Stimulated activated naive CD8-positive, alpha-beta T cell treated with anti-CD3 and anti-CD28 coated beads, Interleukin-15, Interleukin-2, amounts not matched to agents 100 ng/mL and 50 ng/mL, for 24 hours (primary cell): ENCODE results near the gene SF3A2.
A peak's percentile ranks its signal among the peaks of the same experiment; 100 is the strongest.

Experiments
- H3K27ac Mint-ChIP-seq: one replicate; pipeline ENCODE4 v1.8.0; 2021; ENCODE audit warnings: mild to moderate bottlenecking, mixed read lengths
- H3K27me3 Mint-ChIP-seq: one replicate; pipeline ENCODE4 v1.8.0; 2021; ENCODE audit warnings: mixed read lengths
- H3K36me3 Mint-ChIP-seq: one replicate; pipeline ENCODE4 v1.8.0; 2021; ENCODE audit warnings: low read depth, mixed read lengths
- H3K4me1 Mint-ChIP-seq: one replicate; pipeline ENCODE4 v1.8.0; 2021; ENCODE audit warnings: low read depth, mixed read lengths
- H3K4me3 Mint-ChIP-seq: one replicate; pipeline ENCODE4 v1.8.0; 2021; ENCODE audit warnings: mild to moderate bottlenecking, mixed read lengths
- H3K9me3 Mint-ChIP-seq: one replicate; pipeline ENCODE4 v1.8.0; 2021; ENCODE audit warnings: mixed read lengths

The SF3A2 gene

GRCh38 chr19:2215281-2215751 lies 21.3 kb upstream of the SF3A2 start:
- peak overlapping the region; percentile 6 for H3K27ac Mint-ChIP-seq
- no peak overlapping the region for H3K4me3 Mint-ChIP-seq
- H3K36me3 Mint-ChIP-seq: peaks cover 35% of the 10 kb centered on the region
- no peaks in the 10 kb centered on the region for H3K4me1 Mint-ChIP-seq
- H3K9me3 Mint-ChIP-seq: no peaks in the 10 kb centered on the region
- H3K27me3 Mint-ChIP-seq: no peaks in the 10 kb centered on the region

DNA sequence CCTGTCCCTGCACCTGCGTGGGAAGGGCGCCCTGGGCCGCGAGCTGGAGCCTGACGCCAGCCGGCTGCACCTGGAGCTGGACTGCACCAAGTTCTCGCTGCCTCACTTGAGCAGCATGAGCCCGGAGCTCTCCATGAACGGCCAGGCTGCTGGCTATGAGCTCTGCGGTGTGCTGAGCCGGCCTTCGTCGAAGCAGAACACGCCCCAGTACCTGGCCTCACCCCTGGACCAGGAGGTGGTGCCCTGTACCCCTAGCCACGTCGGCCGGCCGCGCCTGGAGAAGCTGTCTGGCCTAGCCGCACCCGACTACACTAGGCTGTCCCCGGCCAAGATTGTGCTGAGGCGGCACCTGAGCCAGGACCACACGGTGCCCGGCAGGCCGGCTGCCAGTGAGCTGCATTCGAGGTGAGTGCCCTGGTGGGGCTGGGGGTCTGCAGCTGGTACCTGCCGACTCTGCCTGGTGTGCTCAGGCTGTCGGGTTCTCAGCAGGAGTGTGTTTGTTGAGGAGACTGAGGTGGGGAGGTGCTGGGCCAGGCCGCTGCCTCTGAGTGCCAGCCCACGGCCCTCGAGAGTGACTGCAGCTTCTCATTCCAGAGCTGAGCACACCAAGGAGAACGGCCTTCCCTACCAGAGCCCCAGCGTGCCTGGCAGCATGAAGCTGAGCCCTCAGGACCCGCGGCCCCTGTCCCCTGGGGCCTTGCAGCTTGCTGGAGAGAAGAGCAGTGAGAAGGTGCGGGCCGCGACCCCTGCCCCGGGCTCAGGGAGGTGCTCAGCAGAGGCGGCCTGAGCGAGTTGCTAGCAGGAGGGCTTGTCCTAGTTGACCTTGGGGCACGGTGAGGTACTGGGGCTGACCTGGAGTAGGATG lies 20.0 kb upstream of the SF3A2 start:
- Mint-ChIP-seq H3K36me3 (peaks cover 29% of the 10 kb centered on the region), H3K4me3 (no peak overlapping the region)

DNA sequence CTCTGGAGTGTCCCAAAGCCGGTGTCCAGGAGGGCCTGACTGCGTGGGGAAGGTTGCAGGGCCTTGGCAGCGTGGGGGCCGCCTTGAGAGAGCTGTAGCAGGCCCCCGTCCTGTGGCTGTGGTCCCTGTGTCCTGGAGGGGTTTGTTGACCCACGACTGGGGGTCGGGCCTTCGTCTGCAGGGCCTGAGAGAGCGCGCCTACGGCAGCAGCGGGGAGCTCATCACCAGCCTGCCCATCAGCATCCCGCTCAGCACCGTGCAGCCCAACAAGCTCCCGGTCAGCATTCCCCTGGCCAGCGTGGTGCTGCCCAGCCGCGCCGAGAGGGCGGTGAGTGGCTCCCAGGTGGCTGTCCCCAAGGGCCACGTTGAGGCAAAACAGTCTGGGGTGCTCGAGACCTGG lies 19.0 kb upstream of the SF3A2 start:
- H3K36me3 Mint-ChIP-seq: peaks cover 26% of the 10 kb centered on the region
- H3K9me3 Mint-ChIP-seq: no peaks in the 10 kb centered on the region
- H3K27me3 Mint-ChIP-seq: no peaks in the 10 kb centered on the region
- H3K27ac Mint-ChIP-seq: no peak overlapping the region
- H3K4me3 Mint-ChIP-seq: no peak overlapping the region
- no peaks in the 10 kb centered on the region for H3K4me1 Mint-ChIP-seq

More for the DNA sequence above, 20.0 kb upstream of the SF3A2 start:
- no peaks in the 10 kb centered on the region for H3K9me3 Mint-ChIP-seq
- H3K4me1 Mint-ChIP-seq: no peaks in the 10 kb centered on the region
- peak overlapping the region; percentile 26 for H3K27ac Mint-ChIP-seq
- no peaks in the 10 kb centered on the region for H3K27me3 Mint-ChIP-seq

- Mint-ChIP-seq H3K27ac (no peak overlapping the region), H3K36me3 (peaks cover 38% of the 10 kb centered on the region), H3K4me3 (no peak overlapping the region), H3K9me3 (no peaks in the 10 kb centered on the region), H3K27me3 (no peaks in the 10 kb centered on the region), H3K4me1 (peaks cover 7% of the 10 kb centered on the region)
Observed at GRCh38 chr19:2219726-2220125, 16.9 kb upstream of the SF3A2 start.

GRCh38 chr19:2221250-2221831 lies 15.3 kb upstream of the SF3A2 start:
- Mint-ChIP-seq H3K9me3 (no peaks in the 10 kb centered on the region), H3K36me3 (peaks cover 43% of the 10 kb centered on the region), H3K27ac (no peak overlapping the region), H3K27me3 (no peaks in the 10 kb centered on the region), H3K4me3 (no peak overlapping the region), H3K4me1 (peaks cover 7% of the 10 kb centered on the region)

- H3K36me3 Mint-ChIP-seq: peaks cover 39% of the 10 kb centered on the region
- no peaks in the 10 kb centered on the region for H3K9me3 Mint-ChIP-seq
- H3K4me1 Mint-ChIP-seq: peaks cover 7% of the 10 kb centered on the region
- no peak overlapping the region for H3K4me3 Mint-ChIP-seq
- no peaks in the 10 kb centered on the region for H3K27me3 Mint-ChIP-seq
- no peak overlapping the region for H3K27ac Mint-ChIP-seq
Observed at GRCh38 chr19:2221918-2222317, 14.7 kb upstream of the SF3A2 start.

GRCh38 chr19:2223391-2223790 lies 13.2 kb upstream of the SF3A2 start:
- Mint-ChIP-seq H3K27me3 (no peaks in the 10 kb centered on the region), H3K36me3 (peaks cover 30% of the 10 kb centered on the region), H3K27ac (no peak overlapping the region), H3K4me3 (no peak overlapping the region), H3K9me3 (no peaks in the 10 kb centered on the region), H3K4me1 (peaks cover 7% of the 10 kb centered on the region)

DNA sequence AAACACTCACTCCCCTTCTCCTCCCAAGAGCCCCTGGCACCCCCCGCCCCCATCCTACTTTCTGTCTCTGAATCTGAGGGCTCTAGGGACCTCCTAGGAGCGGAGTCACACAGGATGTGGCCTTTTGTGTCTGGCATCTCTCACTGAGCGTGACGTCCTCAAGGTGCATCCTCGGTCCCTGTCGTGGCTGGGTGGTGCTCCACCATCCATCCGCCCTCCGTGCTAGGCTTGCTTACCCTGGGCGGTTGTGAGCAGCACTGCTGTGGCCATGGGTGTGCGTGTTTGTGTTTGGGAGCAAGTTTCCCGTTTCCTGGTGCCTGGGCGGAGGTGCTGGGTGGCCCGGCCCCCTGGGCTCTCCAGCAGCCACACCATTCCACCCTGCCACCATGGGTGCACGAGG lies 12.7 kb upstream of the SF3A2 start:
- Mint-ChIP-seq H3K9me3 (no peaks in the 10 kb centered on the region), H3K27ac (no peak overlapping the region), H3K36me3 (peaks cover 30% of the 10 kb centered on the region), H3K4me3 (peak overlapping the region; percentile 10), H3K27me3 (no peaks in the 10 kb centered on the region), H3K4me1 (peaks cover 7% of the 10 kb centered on the region)

DNA sequence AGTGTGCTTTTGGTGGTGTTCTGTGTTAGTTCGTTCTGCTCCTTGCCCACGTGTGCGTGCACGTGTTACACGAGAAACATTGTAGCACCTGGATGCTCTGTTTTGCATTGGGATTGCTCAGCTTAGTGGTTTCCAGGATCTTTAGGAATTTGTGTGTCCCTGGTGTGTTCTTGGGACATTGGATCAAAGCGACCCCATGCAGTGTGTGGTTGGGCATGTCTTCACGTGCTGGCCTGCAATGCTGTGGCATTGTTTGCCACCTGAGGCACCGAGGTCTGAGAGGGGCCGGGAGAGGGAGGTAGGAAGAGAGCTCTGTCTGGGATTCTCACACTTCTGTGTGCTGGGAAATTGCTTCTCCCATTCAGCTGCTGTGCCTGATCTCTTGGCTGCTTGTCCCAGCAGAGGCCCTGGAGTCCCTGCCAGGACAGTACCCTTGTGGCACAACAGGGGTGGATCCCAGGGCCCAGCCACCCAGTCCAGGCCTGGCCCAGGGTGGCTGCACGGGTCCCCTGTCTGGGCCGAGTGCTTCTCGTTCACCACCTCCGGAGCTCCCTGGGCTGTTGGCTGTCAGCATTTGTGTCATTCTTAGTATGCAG lies 11.8 kb upstream of the SF3A2 start:
- Mint-ChIP-seq H3K27me3 (no peaks in the 10 kb centered on the region), H3K36me3 (peaks cover 35% of the 10 kb centered on the region)

GRCh38 chr19:2225415-2226050 lies 11.1 kb upstream of the SF3A2 start:
- no peaks in the 10 kb centered on the region for H3K27me3 Mint-ChIP-seq
- H3K4me3 Mint-ChIP-seq: no peak overlapping the region
- H3K36me3 Mint-ChIP-seq: peaks cover 39% of the 10 kb centered on the region
- no peaks in the 10 kb centered on the region for H3K9me3 Mint-ChIP-seq
- H3K27ac Mint-ChIP-seq: no peak overlapping the region
- peaks cover 7% of the 10 kb centered on the region for H3K4me1 Mint-ChIP-seq

More for the DNA sequence above, 11.8 kb upstream of the SF3A2 start:
- Mint-ChIP-seq H3K4me3 (no peak overlapping the region), H3K27ac (no peak overlapping the region), H3K9me3 (no peaks in the 10 kb centered on the region), H3K4me1 (peaks cover 7% of the 10 kb centered on the region)

DNA sequence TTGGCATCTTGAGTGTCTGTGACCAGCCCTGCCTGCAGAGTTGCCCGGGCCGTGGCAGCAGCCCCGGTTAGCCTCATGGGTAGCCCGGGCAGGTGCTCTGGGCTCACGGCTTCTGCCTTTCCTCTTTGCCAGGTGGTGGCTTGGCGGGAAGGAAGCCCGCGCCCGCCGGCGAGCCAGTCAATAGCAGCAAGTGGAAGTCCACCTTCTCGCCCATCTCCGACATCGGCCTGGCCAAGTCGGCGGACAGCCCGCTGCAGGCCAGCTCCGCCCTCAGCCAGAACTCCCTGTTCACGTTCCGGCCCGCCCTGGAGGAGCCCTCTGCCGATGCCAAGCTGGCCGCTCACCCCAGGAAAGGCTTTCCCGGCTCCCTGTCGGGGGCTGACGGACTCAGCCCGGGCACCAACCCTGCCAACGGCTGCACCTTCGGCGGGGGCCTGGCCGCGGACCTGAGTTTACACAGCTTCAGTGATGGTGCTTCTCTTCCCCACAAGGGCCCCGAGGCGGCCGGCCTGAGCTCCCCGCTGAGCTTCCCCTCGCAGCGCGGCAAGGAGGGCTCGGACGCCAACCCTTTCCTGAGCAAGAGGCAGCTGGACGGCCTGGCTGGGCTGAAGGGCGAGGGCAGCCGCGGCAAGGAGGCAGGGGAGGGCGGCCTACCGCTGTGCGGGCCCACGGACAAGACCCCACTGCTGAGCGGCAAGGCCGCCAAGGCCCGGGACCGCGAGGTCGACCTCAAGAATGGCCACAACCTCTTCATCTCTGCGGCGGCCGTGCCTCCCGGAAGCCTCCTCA lies 10.4 kb upstream of the SF3A2 start:
- Mint-ChIP-seq H3K4me3 (no peak overlapping the region), H3K27ac (no peak overlapping the region), H3K9me3 (no peaks in the 10 kb centered on the region), H3K27me3 (no peaks in the 10 kb centered on the region), H3K4me1 (peaks cover 7% of the 10 kb centered on the region), H3K36me3 (peaks cover 38% of the 10 kb centered on the region)

- Mint-ChIP-seq H3K27ac (no peak overlapping the region), H3K36me3 (peaks cover 39% of the 10 kb centered on the region), H3K27me3 (no peaks in the 10 kb centered on the region), H3K9me3 (no peaks in the 10 kb centered on the region), H3K4me1 (peaks cover 7% of the 10 kb centered on the region), H3K4me3 (no peak overlapping the region)
Observed at GRCh38 chr19:2226840-2227360, 9.7 kb upstream of the SF3A2 start.

- peaks cover 7% of the 10 kb centered on the region for H3K4me1 Mint-ChIP-seq
- no peaks in the 10 kb centered on the region for H3K27me3 Mint-ChIP-seq
- H3K9me3 Mint-ChIP-seq: no peaks in the 10 kb centered on the region
- H3K36me3 Mint-ChIP-seq: peaks cover 39% of the 10 kb centered on the region
- H3K4me3 Mint-ChIP-seq: no peak overlapping the region
- H3K27ac Mint-ChIP-seq: no peak overlapping the region
Observed at GRCh38 chr19:2227415-2228156, 9.0 kb upstream of the SF3A2 start.
